HepG2 (cell line): Measurements from ENCODE around the gene IBTK. TPM values are rescaled to one million over a fixed set of nuclear protein-coding genes. Genes with fewer than 3 reads are reported as not detected.

ENCODE experiments used
- ATAC-seq: fragments of 200-7000 bp; cut with Tn5 transposase; 3 replicates; pipeline ENCODE4 v1.9.1; 2020; ENCODE audit warnings: mild to moderate bottlenecking, moderate library complexity
- BruUV-seq: library from RNA; stranded (reverse); fragments of 400-500 nt; replicated peaks from 2 replicates; lab custom pipeline; 2021; lab: Mats Ljungman, UMichigan
- CTCF ChIA-PET: fragments of 300-600 bp; formaldehyde crosslinking; extraction: SDS; loops from one replicate; lab custom pipeline; 2021; ENCODE audit warnings: low total read pairs, inconsistent platforms, low intra/inter-chr PET ratio; lab: Yijun Ruan, JAX
- POLR2A ChIA-PET: fragments of 350-600 bp; sonication (Branson Sonifier 250); formaldehyde crosslinking; loops from one replicate; lab custom pipeline; 2020; ENCODE audit warnings: antibody characterized with exemption, inconsistent platforms; lab: Yijun Ruan, JAX
- DNase-seq: peaks from one replicate; pipeline ENCODE4 v3.0.0-alpha.2; 2015; ENCODE audit warnings: low spot score
- FAIRE-seq: peaks from 3 replicates; lab custom pipeline; 2011; peaks lifted over from hg19 to GRCh38; lab: Jason Lieb, UNC
- H2AFZ ChIP-seq: one replicate; pipeline ENCODE4 v1.6.1; 2011; ENCODE audit warnings: low read length, inconsistent platforms
- H3K27ac ChIP-seq: fragments of 300-600 bp; 3 replicates; pipeline ENCODE4 v1.8.0; 2011; ENCODE audit warnings: mixed run types, mild to moderate bottlenecking, mixed read lengths, low read length, inconsistent platforms; ENCODE audit not compliant: insufficient read depth; ENCODE audit errors: extremely low read length
- H3K27me3 ChIP-seq, 2 experiments: fragments of 200-600 bp in 1 of 2; 2 replicates in 1 of 2; 3 replicates in 1 of 2; pipeline versions ENCODE4 v1.6.0 to v1.8.0; 2011; ENCODE audit warnings: low read length in 2 of 2, mild to moderate bottlenecking in 2 of 2, moderate library complexity in 2 of 2, inconsistent platforms in 1 of 2; ENCODE audit not compliant: insufficient read depth in 2 of 2, control insufficient read depth in 1 of 2
- H3K36me3 ChIP-seq, 2 experiments: fragments of 200-600 bp in 1 of 2; replicated peaks in 1 of 2; 2 replicates in 1 of 2; 3 replicates in 1 of 2; pipeline versions ENCODE4 v1.5.1 to v1.8.0; 2011; ENCODE audit warnings: low read length in 2 of 2, inconsistent platforms in 1 of 2; ENCODE audit not compliant: insufficient read depth in 2 of 2, control insufficient read depth in 1 of 2
- H3K4me1 ChIP-seq: 2 replicates; pipeline ENCODE4 v1.5.1; 2012; ENCODE audit warnings: low read length, inconsistent platforms; ENCODE audit not compliant: insufficient read depth
- H3K4me2 ChIP-seq: 2 replicates; pipeline ENCODE4 v1.6.0; 2011; ENCODE audit warnings: low read depth, low read length, inconsistent platforms
- H3K4me3 ChIP-seq, 3 experiments: fragments of 200-600 bp in 1 of 3; sonication (generic), shearing (Covaris generic) in 1 of 3; replicated peaks in 1 of 3; 2 replicates each; pipeline ENCODE4 v1.5.1; 2011 to 2016; ENCODE audit warnings: low read length in 3 of 3, inconsistent platforms in 2 of 3, low read depth in 2 of 3, mild to moderate bottlenecking in 2 of 3, control low read depth in 1 of 3, mixed read lengths in 1 of 3; ENCODE audit not compliant: insufficient read depth in 1 of 3
- H3K79me2 ChIP-seq: one replicate; pipeline ENCODE4 v1.6.1; 2011; ENCODE audit warnings: low read length, inconsistent platforms; ENCODE audit not compliant: insufficient read depth
- H3K9ac ChIP-seq: 2 replicates; pipeline ENCODE4 v1.6.0; 2011; ENCODE audit warnings: mild to moderate bottlenecking, low read depth, low read length, inconsistent platforms; ENCODE audit not compliant: insufficient read depth
- H3K9me3 ChIP-seq: 2 replicates; pipeline ENCODE4 v1.5.1; 2012; ENCODE audit warnings: mild to moderate bottlenecking, low read length
- H4K20me1 ChIP-seq: 2 replicates; pipeline ENCODE4 v1.6.0; 2011; ENCODE audit warnings: inconsistent platforms, mild to moderate bottlenecking, low read length, moderate library complexity; ENCODE audit not compliant: insufficient read depth
- BORCS8-MEF2B ChIP-seq: sonication (generic); formaldehyde crosslinking; IDR thresholded peaks from 2 replicates; pipeline ENCODE4 v1.8.0; 2022; ENCODE audit warnings: mild to moderate bottlenecking, missing genetic modification reagents
- HHEX ChIP-seq: IDR thresholded peaks from 2 replicates; pipeline ENCODE4 v1.6.1; 2016; ENCODE audit warnings: control low read depth
- MTF1 ChIP-seq: sonication (generic); formaldehyde crosslinking; IDR thresholded peaks from 2 replicates; pipeline ENCODE4 v1.5.0; 2020; ENCODE audit warnings: missing genetic modification reagents
- MYC ChIP-seq: sonication (generic); formaldehyde crosslinking; IDR thresholded peaks from 2 replicates; pipeline ENCODE4 v1.9.0; 2021; ENCODE audit warnings: missing genetic modification reagents, borderline replicate concordance
- POLR2A ChIP-seq, 2 experiments: IDR thresholded peaks; 2 replicates each; pipeline ENCODE4 v1.6.1; 2011; ENCODE audit warnings: low read depth in 2 of 2, low read length in 2 of 2, mild to moderate bottlenecking in 1 of 2, moderate library complexity in 1 of 2; ENCODE audit not compliant: insufficient read depth in 1 of 2
- TBP ChIP-seq: sonication (generic); formaldehyde crosslinking; IDR thresholded peaks from 2 replicates; pipeline ENCODE4 v1.5.0; 2020; ENCODE audit warnings: missing genetic modification reagents
- ZNF720 ChIP-seq: sonication (generic); formaldehyde crosslinking; IDR thresholded peaks from 2 replicates; pipeline ENCODE4 v1.4.0; 2020; ENCODE audit warnings: missing genetic modification reagents
- WGBS: methylation state at CpG from one replicate; pipeline ENCODE4 v1.1.6; 2017; ENCODE audit warnings: low lambda C conversion rate; 5-methylcytosine and 5-hydroxymethylcytosine counted together
- in situ Hi-C: cut with HindIII; loops from 2 replicates; pipeline ENCODE4 v1.10.0; 2017; ENCODE audit warnings: low pct_unique_long_range_greater_than_20kb; ENCODE audit not compliant: extremely low pct_ligation_motif_present
- intact Hi-C: fragments of 100-400 bp; cut with micrococcal nuclease; formaldehyde crosslinking; loops from one replicate; pipeline ENCODE4 v1.10.0; 2022; ENCODE audit not compliant: unreplicated experiment
- polyA plus RNA-seq, 8 experiments: library from polyadenylated mRNA; depleted of rRNA in 3 of 8; stranded (reverse) in 7 of 8; unstranded in 1 of 8; fragments of >200 nt; fragmentation: Illumina TruSeq in 4 of 8; extraction: Trizol in 4 of 8; gene quantifications; 2 replicates each; pipeline versions ENCODE4 v1.2.1 to v1.2.3, GENCODE V29; 2011 to 2016; ENCODE audit warnings: low read depth in 4 of 8, missing spikeins in 1 of 8, mixed read lengths in 1 of 8; ENCODE audit not compliant: insufficient read depth in 1 of 8
- total RNA-seq, 5 experiments: library from RNA; depleted of rRNA; stranded (reverse); fragments of >200 nt; fragmentation: Illumina TruSeq; extraction: Trizol; gene quantifications; 2 replicates each; pipeline ENCODE4 v1.2.3, GENCODE V29; 2016; ENCODE audit warnings: low read depth in 1 of 5
- TF ChIP-seq, protein P1 (sequence below): sonication (generic); formaldehyde crosslinking; IDR thresholded peaks from 2 replicates; pipeline ENCODE4 v1.4.0; 2020; ENCODE audit warnings: low read depth, mild to moderate bottlenecking, missing genetic modification reagents
- TF ChIP-seq, protein P2 (sequence below): sonication (generic); formaldehyde crosslinking; IDR thresholded peaks from 2 replicates; pipeline ENCODE4 v1.5.0; 2020; ENCODE audit warnings: mild to moderate bottlenecking, low read depth, missing genetic modification reagents, borderline replicate concordance
- TF ChIP-seq, protein P3 (sequence below): sonication (generic); formaldehyde crosslinking; IDR thresholded peaks from 2 replicates; pipeline ENCODE4 v1.9.0; 2022; ENCODE audit warnings: low read depth, missing genetic modification reagents
- TF ChIP-seq, protein P4 (sequence below): sonication (generic); formaldehyde crosslinking; IDR thresholded peaks from 2 replicates; pipeline ENCODE4 v1.4.0; 2020; ENCODE audit warnings: missing genetic modification reagents
- TF ChIP-seq, protein P5 (sequence below): sonication (generic); formaldehyde crosslinking; IDR thresholded peaks from 2 replicates; pipeline ENCODE4 v1.4.0; 2020; ENCODE audit warnings: mild to moderate bottlenecking, missing genetic modification reagents
- TF ChIP-seq, protein P6 (sequence below): sonication (generic); formaldehyde crosslinking; IDR thresholded peaks from 2 replicates; pipeline ENCODE4 v1.4.0; 2020; ENCODE audit warnings: mild to moderate bottlenecking, missing genetic modification reagents
- TF ChIP-seq, protein P7 (sequence below): sonication (generic); formaldehyde crosslinking; IDR thresholded peaks from 2 replicates; pipeline ENCODE4 v1.4.0; 2020; ENCODE audit warnings: missing genetic modification reagents

The IBTK gene
- total and polyA plus RNA-seq, 2 of the 13 experiments (the other 11 are each of a cell fraction or from before 2014, with no cell fraction given), result 23.8 to 60.0 TPM

DNA sequence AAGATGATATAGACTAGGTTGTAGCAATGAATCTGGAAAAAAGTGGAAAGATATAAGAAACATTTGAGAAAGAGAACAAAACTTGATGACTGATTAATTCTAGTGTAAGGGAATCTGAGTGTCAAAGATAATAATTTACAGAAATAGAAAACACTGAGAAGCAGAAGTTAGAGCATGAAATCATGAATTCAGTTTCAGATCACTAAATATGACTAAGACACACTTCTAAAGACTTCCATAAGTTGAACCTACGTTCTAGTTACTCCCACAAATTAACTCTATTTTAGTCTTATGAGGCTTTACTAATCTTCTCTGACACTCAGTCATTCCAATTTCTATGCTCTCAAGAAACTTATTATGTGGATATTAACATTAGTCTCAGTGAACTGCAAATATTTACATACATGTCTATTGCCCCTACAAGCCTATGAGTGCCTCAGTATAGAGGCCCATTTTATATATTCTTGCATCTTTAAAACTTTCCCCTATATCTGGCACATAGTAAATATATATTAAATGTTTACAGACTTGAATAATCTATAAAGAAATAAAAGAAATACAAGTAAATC is 30.4 kb downstream of the IBTK start:
- H2AFZ ChIP-seq, result no peak overlapping the region
- ChIA-PET POLR2A (no interaction called here), CTCF (no interaction called here)
- H3K4me1 ChIP-seq, result no peaks in the 10 kb centered on the region
- peaks cover 10 to 72% of the 10 kb centered on the region in 2 experiments for H3K36me3 ChIP-seq
- 95% methylated on average over 1 of the region's 1 CpG for WGBS
- intact Hi-C loops, result no loop called here
- H3K4me3 ChIP-seq, result no peak overlapping the region
- BruUV-seq, result no TSS peak
- FAIRE-seq, result no peak
- no peak for ATAC-seq
- H3K27me3 ChIP-seq, result no peaks in the 10 kb centered on the region
- no peaks in the 10 kb centered on the region for H3K79me2 ChIP-seq
- H3K9ac ChIP-seq, result no peak overlapping the region
- no peak overlapping the region for H3K4me2 ChIP-seq
- no peaks in the 10 kb centered on the region; the same call in 1 of the 2 replicates for H4K20me1 ChIP-seq
- no peak for DNase-seq
- no peak for TF ChIP-seq BORCS8-MEF2B
- TF ChIP-seq, protein P1, sequence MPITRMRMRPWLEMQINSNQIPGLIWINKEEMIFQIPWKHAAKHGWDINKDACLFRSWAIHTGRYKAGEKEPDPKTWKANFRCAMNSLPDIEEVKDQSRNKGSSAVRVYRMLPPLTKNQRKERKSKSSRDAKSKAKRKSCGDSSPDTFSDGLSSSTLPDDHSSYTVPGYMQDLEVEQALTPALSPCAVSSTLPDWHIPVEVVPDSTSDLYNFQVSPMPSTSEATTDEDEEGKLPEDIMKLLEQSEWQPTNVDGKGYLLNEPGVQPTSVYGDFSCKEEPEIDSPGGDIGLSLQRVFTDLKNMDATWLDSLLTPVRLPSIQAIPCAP (CRISPR knock-in tag), result no peak
- TF ChIP-seq, protein P2, sequence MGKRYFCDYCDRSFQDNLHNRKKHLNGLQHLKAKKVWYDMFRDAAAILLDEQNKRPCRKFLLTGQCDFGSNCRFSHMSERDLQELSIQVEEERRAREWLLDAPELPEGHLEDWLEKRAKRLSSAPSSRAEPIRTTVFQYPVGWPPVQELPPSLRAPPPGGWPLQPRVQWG (CRISPR knock-in tag), result no peak
- no peak for TF ChIP-seq MTF1 (CRISPR knock-in tag)
- TF ChIP-seq MYC (CRISPR knock-in tag), result no peak
- TF ChIP-seq TBP (CRISPR knock-in tag), result no peak
- no peak for TF ChIP-seq HHEX
- TF ChIP-seq, protein P3, sequence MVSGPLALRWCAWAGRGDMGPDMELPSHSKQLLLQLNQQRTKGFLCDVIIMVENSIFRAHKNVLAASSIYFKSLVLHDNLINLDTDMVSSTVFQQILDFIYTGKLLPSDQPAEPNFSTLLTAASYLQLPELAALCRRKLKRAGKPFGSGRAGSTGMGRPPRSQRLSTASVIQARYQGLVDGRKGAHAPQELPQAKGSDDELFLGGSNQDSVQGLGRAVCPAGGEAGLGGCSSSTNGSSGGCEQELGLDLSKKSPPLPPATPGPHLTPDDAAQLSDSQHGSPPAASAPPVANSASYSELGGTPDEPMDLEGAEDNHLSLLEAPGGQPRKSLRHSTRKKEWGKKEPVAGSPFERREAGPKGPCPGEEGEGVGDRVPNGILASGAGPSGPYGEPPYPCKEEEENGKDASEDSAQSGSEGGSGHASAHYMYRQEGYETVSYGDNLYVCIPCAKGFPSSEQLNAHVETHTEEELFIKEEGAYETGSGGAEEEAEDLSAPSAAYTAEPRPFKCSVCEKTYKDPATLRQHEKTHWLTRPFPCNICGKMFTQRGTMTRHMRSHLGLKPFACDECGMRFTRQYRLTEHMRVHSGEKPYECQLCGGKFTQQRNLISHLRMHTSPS (CRISPR knock-in tag), result no peak
- no peak for TF ChIP-seq POLR2A (IDR thresholded peaks at IDR 0.05; ENCODE audit: insufficient read depth in 1 of 2, low read depth in 2 of 2, low read length in 2 of 2)
- TF ChIP-seq, protein P4, sequence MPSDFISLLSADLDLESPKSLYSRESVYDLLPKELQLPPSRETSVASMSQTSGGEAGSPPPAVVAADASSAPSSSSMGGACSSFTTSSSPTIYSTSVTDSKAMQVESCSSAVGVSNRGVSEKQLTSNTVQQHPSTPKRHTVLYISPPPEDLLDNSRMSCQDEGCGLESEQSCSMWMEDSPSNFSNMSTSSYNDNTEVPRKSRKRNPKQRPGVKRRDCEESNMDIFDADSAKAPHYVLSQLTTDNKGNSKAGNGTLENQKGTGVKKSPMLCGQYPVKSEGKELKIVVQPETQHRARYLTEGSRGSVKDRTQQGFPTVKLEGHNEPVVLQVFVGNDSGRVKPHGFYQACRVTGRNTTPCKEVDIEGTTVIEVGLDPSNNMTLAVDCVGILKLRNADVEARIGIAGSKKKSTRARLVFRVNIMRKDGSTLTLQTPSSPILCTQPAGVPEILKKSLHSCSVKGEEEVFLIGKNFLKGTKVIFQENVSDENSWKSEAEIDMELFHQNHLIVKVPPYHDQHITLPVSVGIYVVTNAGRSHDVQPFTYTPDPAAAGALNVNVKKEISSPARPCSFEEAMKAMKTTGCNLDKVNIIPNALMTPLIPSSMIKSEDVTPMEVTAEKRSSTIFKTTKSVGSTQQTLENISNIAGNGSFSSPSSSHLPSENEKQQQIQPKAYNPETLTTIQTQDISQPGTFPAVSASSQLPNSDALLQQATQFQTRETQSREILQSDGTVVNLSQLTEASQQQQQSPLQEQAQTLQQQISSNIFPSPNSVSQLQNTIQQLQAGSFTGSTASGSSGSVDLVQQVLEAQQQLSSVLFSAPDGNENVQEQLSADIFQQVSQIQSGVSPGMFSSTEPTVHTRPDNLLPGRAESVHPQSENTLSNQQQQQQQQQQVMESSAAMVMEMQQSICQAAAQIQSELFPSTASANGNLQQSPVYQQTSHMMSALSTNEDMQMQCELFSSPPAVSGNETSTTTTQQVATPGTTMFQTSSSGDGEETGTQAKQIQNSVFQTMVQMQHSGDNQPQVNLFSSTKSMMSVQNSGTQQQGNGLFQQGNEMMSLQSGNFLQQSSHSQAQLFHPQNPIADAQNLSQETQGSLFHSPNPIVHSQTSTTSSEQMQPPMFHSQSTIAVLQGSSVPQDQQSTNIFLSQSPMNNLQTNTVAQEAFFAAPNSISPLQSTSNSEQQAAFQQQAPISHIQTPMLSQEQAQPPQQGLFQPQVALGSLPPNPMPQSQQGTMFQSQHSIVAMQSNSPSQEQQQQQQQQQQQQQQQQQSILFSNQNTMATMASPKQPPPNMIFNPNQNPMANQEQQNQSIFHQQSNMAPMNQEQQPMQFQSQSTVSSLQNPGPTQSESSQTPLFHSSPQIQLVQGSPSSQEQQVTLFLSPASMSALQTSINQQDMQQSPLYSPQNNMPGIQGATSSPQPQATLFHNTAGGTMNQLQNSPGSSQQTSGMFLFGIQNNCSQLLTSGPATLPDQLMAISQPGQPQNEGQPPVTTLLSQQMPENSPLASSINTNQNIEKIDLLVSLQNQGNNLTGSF (CRISPR knock-in tag), result no peak
- TF ChIP-seq, protein P5, sequence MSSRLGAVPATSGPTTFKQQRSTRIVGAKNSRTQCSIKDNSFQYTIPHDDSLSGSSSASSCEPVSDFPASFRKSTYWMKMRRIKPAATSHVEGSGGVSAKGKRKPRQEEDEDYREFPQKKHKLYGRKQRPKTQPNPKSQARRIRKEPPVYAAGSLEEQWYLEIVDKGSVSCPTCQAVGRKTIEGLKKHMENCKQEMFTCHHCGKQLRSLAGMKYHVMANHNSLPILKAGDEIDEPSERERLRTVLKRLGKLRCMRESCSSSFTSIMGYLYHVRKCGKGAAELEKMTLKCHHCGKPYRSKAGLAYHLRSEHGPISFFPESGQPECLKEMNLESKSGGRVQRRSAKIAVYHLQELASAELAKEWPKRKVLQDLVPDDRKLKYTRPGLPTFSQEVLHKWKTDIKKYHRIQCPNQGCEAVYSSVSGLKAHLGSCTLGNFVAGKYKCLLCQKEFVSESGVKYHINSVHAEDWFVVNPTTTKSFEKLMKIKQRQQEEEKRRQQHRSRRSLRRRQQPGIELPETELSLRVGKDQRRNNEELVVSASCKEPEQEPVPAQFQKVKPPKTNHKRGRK (CRISPR knock-in tag), result no peak
- TF ChIP-seq, protein P6, sequence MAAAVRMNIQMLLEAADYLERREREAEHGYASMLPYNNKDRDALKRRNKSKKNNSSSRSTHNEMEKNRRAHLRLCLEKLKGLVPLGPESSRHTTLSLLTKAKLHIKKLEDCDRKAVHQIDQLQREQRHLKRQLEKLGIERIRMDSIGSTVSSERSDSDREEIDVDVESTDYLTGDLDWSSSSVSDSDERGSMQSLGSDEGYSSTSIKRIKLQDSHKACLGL (CRISPR knock-in tag), result no peak
- TF ChIP-seq, protein P7, sequence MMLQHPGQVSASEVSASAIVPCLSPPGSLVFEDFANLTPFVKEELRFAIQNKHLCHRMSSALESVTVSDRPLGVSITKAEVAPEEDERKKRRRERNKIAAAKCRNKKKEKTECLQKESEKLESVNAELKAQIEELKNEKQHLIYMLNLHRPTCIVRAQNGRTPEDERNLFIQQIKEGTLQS (CRISPR knock-in tag), result no peak
- TF ChIP-seq ZNF720 (CRISPR knock-in tag), result no peak
- TF ChIP-seq, all 625 proteins: peak for 0
- H3K27ac ChIP-seq, result no peak overlapping the region
- no peaks in the 10 kb centered on the region for H3K9me3 ChIP-seq
- in situ Hi-C loops, result no loop called here
